Cerebellar nuclear complex (tissue), 1 donor: ENCODE data around the gene LDHB.
"Not testable (repeated sequence)": the region's sequence is repeated elsewhere in the genome, so short reads cannot be mapped to it uniquely, and the experiment has no call there.

Source experiments
- DNase-seq, 2 experiments: peaks; one replicate each; lab custom pipeline; 2025; lab: John Stamatoyannopoulos, UW

LDHB gene

DNA sequence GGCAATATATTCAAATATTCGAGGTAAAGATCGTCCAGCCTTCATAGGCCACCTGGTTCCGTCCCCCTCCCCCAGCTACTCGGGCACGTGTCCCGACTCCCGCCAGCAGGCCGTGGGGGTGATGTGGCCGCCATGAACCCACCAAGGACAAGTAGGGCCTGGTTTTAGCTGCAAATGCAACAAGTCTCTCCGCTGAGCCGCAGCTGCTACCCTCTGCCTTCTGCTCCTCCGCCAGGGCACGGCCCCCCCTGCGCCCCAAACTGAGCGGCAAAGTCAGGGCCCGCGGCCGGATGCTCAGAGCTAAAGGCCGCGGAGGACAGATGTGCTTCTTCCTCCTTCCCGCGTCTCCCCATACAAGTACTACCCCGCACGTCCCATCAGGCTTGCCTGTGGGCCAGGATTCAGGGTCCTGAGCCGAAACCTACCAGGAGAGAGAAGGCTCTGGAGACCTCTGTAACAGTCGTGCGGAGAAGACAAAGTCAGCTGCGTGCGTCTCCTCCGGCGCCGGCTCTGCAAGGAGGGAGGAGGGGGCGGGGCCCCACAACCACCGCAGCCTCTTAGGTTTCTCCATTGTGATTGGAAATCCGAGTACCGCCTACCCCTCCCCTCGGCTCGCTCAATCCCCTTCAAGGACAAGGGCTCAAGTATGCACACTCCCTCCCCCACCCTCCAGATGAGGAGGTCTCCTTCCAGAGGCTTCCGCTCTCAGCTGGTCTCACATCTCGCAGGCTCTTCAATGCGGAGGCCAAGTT is at the start of gene LDHB:
Gene LDHB, minus strand, starts transcription at position 517 of the 752 bp plus-strand sequence. CDS start 3,171 bp downstream, outside the sequence.
- peak; percentile 6 to 70 for DNase-seq

DNA sequence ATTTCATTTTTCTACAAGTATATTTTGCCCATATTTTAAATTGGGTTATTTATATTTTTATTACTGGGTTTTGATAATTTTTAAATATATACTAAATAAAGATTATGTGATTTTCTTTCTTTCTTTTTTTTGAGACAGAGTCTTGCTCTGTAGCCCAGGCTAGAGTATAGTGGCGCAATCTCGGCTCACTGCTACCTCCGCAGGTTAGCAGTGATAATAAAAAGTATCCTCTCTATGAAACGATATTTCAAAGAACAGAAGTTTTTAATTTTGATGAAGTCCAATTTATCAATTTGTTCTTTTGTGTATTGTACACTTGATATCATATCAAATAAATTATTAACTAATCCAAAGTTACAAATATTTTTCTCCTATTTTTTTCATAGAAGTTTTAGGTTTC is 47.2 kb upstream of the LDHB start:
- DNase-seq = no peak

DNA sequence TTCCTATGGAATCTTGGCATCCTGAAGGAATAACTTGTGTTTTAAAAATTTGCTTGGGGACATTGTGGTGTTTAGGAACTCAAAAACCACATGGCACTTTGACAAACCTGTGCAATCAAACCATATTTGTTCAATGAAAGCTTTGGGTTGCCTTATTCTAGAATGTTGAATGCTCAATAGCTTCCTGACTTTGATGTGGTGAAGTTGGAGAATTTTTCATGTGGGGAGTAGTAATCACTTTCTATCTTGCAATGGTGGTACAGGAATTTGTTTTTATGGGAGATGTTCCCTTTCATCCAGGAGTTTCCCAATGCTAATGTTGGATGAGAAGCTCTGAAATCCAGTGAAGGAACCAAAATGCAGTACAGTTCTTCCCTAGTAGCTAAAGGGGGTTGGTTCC is 42.2 kb upstream of the LDHB start:
- DNase-seq = no peak

DNA sequence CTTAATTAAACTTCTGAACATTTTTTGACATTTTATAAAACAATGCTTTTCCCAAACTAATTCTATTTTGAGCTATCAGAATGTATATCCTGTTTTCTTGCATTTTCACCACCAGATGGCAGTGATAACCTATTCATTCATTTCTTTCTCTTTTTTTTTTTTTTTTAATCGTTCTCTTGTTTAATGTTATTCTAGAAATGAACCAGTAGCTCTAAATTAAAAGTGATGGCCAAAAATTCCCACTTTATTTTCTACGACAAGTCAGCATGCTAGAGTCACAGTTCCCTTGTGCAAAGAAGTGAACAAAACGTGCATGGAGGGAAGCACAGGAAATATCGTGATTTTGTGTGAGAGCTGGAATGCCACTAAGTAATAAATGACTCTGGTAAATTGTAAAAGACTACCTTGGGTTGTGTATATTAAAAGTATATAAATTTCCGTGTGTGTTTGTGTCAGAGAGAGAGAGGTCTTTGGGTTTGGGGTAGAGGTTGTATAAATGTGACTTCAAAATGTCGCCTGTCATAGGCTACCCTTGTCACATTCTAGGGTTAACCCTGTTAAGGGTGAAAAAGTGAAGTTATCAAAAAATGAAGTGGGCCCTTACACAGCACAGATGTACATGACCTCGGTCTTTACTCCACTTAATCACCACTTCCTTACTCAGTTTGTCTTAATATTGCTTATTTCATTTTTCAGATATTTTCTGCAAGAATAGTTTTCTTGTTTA is 40.4 kb upstream of the LDHB start:
- DNase-seq = no peak

DNA sequence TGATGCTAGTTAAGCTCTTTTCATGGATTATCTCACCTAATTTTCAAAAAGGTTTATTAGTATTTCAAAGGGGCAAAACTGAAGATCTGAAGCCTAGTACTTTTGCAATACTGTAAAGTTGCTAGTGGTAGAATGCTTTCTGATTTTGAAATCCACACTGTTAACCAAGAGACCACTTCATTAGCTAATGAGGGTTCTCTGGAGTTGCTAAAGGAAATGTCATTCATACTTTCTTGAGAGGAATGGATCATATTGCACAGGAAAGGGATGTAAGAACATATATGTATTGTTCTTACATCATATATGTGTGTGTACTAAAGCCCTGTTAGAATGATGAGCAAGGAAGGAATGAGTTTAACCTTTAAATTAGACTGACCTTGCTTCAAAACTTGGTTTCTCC is 39.0 kb upstream of the LDHB start:
- no peak for DNase-seq

DNA sequence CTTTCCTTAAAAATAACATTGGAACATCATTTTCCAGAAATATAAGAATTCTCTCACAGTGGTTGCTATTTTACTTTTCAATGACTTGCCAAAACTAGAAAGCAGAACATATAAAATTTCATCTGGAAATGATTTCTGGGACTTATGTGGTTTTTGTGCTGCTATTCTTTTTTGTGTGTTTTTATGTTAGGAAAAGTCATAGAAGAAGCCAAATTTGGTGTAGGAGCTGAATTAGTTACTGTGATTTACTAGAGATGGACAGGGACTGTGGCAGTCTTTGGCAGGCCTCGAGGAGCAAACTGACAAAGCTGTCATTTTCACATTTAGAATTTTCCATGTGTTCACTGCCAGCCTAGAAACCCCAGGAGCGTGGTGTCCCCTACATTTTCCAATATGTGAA is 38.3 kb upstream of the LDHB start:
- DNase-seq = no peak

DNA sequence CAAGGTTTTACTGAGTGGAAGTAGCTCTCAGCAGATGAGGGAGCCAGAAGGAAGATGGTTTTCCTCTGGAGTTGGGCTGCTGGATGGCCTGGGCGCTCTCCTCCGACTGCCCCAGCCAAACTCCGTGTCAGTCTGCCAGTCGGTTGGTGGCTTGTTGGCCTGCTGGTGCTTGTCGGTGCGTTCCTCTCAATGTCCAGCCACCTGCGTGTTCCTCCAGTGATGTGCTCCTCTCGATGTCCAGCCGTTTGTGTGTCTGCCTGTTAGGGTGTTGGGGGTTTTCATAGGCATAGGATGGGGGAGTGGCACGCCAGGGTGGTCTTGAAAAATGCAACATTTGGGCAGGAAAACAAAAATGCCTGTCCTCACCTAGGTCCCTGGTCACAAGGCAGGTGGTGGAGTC is 37.0 kb upstream of the LDHB start:
- DNase-seq = no peak

DNA sequence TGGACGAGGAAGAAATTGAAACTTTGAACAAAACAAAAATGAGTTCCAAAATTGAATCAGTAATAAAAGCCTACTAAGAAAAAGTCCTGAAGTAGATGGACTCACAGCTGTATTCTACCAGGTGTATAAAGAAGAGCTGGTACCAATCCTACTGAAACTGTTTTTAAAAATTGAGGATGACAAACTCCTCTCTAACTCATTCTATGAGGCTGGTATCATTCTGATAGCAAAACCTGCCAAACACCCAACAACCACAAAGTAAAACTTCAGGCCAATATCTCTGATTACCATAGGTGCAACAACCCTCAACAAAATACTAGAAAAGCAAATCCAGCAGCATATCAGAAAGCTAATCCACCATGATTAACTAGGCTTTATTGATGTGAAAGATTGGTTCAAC is 33.9 kb upstream of the LDHB start:
- DNase-seq = no peak

DNA sequence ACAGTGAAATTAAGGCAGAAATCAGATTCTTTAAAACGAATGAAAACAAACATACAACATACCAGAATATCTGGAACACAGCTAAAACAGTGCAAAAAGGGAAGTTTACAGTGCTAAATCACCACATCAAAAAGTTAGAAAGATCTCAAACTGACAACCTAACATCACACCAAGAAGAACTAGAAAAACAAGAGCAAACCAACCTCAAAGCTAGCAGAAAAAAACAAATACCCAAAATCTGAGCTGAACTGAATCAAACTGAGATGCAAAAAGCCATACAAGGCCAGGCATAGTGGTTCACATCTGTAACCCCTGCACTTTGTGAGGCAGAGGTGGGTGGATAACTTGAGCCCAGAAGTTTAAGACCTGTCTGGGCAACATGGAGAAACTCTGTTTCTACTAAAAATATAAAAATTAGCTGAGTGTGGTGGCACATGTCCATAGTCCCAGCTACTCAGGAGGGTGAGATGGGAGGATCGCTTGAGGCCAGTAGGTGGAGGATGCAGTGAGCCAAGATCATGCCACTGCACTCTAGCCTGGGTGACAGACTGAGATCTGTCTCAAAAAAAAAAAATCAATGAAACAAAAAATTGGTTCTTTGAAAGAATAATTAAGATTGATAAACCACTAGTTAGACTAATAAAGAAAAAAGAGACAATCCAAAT is 33.2 kb upstream of the LDHB start:
- no peak for DNase-seq

DNA sequence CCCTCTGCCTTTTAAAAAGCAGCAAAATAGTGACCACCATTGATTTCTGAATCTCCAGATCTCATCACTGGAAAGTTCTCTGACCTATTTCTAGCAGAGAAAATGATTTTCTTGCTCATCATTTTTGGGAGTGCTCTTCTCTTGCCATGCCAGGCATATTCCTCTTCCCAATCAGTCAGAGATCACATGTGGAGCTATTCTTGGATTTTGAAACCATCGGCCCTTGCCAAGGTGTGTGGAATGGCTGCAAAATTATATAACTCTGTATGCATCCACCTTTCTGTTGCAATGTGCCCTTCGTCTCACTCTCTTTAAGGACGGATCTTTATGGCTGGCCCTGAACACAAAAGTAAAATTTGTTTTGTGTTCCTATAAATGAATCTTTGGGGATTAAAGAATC is 25.5 kb upstream of the LDHB start:
- DNase-seq = no peak

DNA sequence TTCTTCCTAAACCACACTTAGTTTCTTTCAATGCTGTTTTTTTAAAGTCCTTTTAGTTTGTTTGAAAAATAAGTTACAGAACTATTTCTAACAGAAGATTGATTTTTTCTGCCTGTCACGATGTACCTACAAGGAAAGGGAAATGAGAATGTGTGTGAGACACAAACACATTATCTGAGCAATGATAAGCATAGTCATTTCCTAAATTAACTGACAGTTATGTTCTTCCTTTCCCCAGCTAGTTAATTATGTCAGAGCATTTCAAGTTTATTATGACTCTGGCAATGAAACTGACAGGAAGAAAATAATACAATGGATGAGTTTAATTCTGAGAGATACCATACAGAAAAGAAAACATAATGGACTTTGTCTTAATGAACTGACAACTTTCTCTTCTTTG is 21.3 kb upstream of the LDHB start:
- no peak for DNase-seq

DNA sequence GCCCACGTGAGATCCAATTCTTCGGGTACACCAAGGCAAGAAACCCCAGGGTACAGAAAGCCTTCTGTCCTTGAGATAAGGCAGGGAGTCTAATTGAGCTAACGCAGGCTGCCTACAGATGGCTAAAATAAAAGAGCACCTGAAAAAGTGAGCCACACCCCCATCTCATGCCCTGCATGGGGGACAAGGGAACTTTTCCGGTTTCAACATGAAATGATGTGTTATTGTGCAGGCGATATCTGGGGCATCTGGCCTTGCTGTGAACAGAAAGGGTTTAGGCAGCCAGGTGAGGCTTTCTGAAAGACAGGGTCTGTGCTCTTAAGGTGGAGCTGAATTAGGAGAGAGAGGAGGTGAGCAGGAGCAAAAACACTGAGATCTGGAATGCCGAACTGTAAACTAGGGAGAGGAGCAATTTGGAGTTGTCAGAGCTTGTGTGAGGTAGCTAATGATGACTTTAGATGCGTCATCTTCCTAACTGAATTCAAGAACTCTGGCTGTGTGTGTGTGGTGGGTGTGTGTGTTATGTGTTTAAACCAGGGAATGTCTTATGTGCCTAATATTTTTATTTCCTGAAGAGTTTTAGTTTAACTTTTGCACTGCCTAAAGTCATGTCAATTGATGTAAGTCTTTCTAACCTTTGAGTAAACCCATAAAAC is 20.1 kb upstream of the LDHB start:
- DNase-seq = no peak

DNA sequence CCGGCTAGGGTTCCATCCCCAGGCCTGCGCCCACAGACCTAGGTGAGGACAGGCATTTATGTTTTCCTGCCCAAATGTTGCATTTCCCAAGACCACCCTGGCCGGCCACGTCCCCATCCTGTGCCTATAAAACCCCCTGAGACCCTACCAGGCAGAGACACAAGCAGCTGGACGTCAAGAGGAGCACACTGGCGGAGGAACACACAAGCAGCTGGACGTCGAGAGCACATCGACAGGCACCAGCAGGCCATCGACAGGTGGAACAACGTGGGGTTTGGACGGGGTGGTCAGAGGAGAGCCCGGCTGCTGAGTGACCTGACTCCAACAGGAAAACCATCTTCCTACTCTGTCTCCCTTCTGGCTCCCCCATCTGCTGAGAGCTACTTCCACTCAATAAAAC is 19.6 kb upstream of the LDHB start:
- no peak for DNase-seq

DNA sequence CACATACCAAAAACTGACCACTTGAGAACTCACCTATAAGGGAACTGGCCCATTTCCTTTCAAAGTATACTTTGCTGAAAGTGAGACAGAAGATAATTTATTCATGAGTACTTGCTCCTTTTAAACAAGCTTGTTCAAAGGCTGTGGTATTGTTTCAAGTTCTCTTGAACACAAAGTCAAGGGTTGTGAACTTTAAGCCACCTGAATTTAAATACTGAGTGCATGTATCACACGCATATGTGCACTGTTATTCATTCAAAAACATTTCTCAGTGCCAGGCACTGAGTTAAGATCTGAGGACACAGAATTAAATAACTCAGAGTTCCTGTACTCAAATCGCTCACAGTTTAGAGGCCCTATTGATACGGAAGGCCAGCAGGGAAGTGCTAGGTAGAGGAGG is 19.1 kb upstream of the LDHB start:
- DNase-seq = no peak

DNA sequence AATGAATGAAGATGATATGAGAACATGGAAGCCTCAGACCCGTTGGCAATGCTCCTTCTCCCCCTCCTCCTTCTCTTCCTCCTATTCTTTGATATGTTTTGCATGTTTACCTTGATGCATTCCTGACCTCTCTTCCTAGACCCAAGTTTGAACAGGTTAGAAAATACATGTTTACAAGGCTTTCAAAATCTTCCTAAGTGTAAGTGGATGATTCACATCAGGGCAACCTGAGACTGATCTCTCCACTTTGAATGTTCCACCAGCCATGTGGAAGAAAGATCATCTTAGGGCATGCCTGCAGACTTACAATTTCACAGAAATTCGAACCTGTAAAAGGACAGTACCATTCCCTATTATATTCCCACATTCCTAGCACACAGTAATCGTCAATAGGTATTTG is 18.0 kb upstream of the LDHB start:
- no peak for DNase-seq

DNA sequence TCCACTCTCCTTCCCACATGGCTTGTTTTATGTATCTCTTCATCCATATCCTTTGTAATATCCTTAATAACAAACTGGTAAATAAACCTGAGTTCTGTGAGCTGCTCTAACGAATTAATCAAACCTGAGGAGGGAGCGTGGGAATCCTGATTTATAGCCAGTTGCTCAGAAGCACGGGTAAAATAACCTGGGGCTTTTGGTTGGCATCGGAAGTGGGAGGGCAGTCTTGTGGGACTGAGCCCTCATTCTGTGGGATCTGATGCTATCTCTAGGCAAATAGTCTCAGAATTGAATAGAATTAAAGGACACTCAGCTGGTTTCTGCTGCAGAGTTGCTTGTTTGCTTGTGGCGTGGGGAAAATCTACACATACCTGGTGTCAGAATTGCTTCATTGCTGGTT is 17.5 kb upstream of the LDHB start:
- DNase-seq = no peak

DNA sequence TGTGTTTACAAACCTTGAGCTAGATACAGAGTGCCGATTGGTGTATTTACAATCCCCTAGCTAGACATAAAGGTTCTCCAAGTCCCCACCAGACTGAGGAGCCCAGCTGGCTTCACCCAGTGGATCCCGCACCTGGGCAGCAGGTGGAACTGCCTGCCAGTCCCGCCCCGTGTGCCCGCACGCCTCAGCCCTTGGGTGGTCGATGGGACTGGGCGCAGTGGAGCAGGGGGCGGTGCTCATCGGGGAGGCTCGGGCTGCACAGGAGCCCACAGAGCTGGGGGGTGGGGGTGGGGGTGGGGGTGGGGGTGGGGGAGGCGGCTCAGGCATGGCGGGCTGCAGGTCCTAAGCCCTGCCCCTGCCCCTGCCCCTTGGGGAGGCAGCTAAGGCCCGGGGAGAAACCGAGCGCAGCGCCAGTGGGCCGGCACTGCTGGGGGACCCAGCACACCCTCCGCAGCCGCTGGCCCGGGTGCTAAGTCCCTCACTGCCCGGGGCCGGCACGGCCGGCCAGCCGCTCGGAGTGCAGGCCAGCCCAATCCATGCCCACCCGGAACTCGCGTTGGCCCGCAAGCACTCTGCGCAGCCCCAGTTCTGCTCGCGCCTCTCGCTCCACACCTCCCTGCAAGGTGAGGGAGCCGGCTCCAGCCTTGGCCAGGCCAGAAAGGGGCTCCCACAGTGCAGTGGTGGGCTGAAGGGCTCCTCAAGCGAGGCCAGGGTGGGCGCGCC is 16.3 kb upstream of the LDHB start:
- DNase-seq = not testable (repeated sequence)

DNA sequence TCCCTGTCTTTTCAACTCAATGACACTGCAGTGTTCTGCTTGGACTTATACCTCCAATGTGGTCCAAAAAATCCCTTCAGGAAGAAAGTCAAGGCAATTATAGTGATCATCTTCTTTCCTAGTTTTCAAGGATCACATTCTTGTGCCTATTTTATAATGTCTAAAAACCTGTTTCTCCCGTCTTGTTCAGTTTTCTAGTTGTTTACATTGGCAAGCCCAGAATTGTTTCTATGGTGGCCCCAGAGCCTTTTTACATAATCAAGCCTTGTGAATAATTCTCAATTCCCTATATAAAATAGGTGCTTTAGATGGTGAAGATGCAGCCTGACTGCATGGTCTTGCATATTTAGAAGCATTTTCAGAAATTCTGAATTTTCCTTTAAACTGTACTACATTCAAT is 14.5 kb upstream of the LDHB start:
- no peak for DNase-seq

DNA sequence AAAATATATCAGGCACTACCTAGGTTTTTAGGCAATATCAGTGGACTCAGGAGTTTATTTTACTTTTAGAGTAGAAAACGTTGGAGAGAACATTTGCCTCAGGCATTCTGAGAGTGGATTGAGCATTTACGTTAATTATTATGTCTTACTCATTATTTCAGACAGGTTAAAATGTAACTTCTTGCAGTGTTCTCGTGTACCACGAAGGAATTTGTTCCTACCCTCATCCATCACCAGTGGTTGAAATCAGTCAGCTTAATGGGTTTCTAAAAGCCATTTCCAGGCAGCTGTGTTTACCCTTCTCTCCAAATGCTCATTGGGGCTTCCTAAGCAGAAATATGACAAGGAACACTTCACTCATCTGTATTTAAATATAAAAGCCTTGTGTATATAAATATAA is 9.1 kb upstream of the LDHB start:
- no peak for DNase-seq

DNA sequence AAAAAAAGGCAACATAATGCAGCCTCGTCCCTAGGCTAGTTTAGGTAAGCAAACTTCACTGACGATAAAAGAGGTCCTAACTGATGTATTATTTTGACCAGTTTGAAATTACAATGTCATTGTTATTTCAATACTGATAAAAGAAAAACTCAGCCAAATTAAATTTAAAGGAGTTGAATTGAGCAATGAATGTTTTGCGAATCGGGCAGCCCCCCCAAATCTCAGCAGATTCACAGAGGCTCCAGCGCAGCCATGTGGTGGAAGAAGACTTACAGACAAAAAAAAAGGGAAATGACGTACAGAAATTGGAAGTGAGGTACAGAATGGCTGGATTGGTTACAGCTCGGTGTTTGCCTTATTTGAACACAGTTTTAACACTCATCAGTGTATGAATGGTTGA is 8.2 kb upstream of the LDHB start:
- no peak for DNase-seq

DNA sequence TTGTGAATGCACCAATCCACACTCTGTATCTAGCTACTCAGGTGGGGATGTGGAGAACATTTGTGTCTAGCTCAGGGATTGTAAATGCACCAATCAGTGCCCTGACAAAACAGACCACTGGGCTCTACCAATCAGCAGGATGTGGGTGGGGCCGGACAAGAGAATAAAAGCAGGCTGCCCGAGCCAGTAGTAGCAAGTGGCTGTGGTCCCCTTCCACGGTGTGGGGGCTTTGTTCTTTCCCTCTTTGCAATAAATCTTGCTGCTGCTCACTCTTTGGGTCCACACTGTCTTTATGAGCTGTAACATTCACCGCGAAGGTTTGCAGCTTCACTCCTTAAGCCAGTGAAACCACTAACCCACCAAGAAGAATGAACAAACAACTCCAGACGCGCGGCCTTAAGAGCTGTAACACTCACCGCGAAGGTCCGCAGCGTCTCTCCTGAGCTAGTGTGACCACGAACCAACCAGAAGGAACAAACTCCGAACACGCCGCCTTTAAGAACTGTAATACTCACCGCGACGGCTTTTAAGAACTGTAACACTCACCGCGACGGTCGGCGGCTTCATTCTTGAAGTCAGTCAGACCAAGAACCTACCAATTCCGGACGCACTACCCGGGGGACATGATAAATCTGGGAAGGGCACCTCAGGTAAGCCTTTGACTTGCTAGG is 4.6 kb upstream of the LDHB start:
- no peak for DNase-seq
